OCI-LY3 (cell line): ENCODE measurements around the gene ERBB4.

Experiments used
- H2AFZ ChIP-seq: fragments of 200-600, 300-600 bp; shearing (Covaris generic); 2 replicates; pipeline ENCODE4 v1.6.0; 2014; ENCODE audit warnings: antibody characterized with exemption, low read depth, low read length
- H3K27ac ChIP-seq: fragments of 200-600, 300-600 bp; sonication (generic); 2 replicates; pipeline ENCODE4 v1.5.1; 2014; ENCODE audit warnings: mild to moderate bottlenecking, low read length, moderate library complexity, mixed read lengths
- H3K27me3 ChIP-seq: fragments of 200-600, 300-600 bp; sonication (generic); 2 replicates; pipeline ENCODE4 v1.6.1; 2014; ENCODE audit warnings: low read depth, low read length, mixed read lengths
- H3K36me3 ChIP-seq: fragments of 200-600, 300-600 bp; sonication (generic); replicated peaks from 2 replicates; pipeline ENCODE3; 2014; ENCODE audit warnings: low read depth, low read length, mixed read lengths
- H3K4me1 ChIP-seq: fragments of 300-600, 200-600 bp; sonication (generic); 2 replicates; pipeline ENCODE4 v1.6.1; 2014; ENCODE audit warnings: low read length, mixed read lengths
- H3K4me2 ChIP-seq: fragments of 200-600, 300-600 bp; sonication (generic); 2 replicates; pipeline ENCODE4 v1.6.1; 2014; ENCODE audit warnings: low read length, mixed read lengths
- H3K4me3 ChIP-seq: fragments of 300-600, 200-600 bp; sonication (generic); 2 replicates; pipeline ENCODE4 v1.5.1; 2014; ENCODE audit warnings: antibody characterized with exemption, mild to moderate bottlenecking, low read length, moderate library complexity
- H3K79me2 ChIP-seq: fragments of 300-600, 200-600 bp; shearing (Covaris generic); 2 replicates; pipeline ENCODE4 v1.6.1; 2014; ENCODE audit warnings: mild to moderate bottlenecking, low read length, mixed read lengths
- H3K9ac ChIP-seq: fragments of 300-600, 200-600 bp; shearing (Covaris generic); 2 replicates; pipeline ENCODE4 v1.6.0; 2014; ENCODE audit warnings: mild to moderate bottlenecking, low read length, moderate library complexity
- H3K9me3 ChIP-seq: fragments of 200-600, 300-600 bp; shearing (Covaris generic); 2 replicates; pipeline ENCODE4 v1.6.1; 2014; ENCODE audit warnings: low read length, mixed read lengths; ENCODE audit not compliant: insufficient read depth
- H4K20me1 ChIP-seq: fragments of 200-600, 300-600 bp; sonication (generic); 2 replicates; pipeline ENCODE4 v1.6.1; 2016; ENCODE audit warnings: low read length, mixed read lengths; ENCODE audit not compliant: insufficient read depth
- EZH2phosphoT487 ChIP-seq: fragments of 200-600 bp; shearing (Covaris generic); IDR thresholded peaks from 2 replicates; pipeline ENCODE4 v1.6.1; 2018; ENCODE audit warnings: antibody characterized with exemption, mixed run types, low read depth
- TF ChIP-seq, protein P1 (sequence below): fragments of 200-600, 300-600 bp; sonication (generic); IDR thresholded peaks from 2 replicates; pipeline ENCODE4 v1.5.1; 2014; ENCODE audit warnings: antibody characterized with exemption, low read length, low read depth

The ERBB4 gene

DNA sequence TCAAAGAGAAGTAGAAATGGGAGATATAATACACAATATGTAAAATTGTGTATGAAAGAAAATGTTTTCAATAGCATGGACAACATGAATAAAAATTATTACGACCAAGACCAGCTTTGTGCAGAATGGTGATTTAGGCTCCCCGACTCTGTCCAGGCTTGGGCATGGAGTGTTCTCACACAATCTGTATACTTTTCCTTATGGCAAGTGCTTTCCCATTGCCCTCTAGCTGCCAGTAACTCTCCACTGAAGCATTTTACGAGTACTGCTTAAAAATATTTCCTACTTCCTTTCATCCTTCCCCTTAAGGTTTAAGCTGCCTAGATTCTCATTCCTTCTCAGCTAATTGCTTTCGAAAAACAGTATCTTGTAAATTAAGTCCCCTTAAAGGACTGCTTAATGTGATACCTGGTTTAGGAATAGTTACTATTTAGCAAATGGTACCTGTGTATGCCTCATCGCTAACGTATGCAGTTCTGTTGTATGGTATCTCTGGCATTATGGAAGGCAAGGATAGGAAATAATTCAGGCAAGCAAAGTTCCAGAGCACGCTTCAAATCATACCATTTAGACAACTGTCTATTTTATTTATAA is 714.6 kb downstream of the ERBB4 start:
- Histone ChIP-seq H3K4me1 (no peaks in the 10 kb centered on the region), H3K36me3 (no peaks in the 10 kb centered on the region), H4K20me1 (no peaks in the 10 kb centered on the region), H3K79me2 (no peaks in the 10 kb centered on the region), H3K27me3 (no peaks in the 10 kb centered on the region), H3K4me3 (no peak overlapping the region), H3K9ac (no peak overlapping the region), H3K27ac (no peak overlapping the region), H3K4me2 (no peak overlapping the region), H3K9me3 (no peaks in the 10 kb centered on the region), H2AFZ (no peak overlapping the region)
- no peak for TF ChIP-seq EZH2phosphoT487
- TF ChIP-seq, protein P1, sequence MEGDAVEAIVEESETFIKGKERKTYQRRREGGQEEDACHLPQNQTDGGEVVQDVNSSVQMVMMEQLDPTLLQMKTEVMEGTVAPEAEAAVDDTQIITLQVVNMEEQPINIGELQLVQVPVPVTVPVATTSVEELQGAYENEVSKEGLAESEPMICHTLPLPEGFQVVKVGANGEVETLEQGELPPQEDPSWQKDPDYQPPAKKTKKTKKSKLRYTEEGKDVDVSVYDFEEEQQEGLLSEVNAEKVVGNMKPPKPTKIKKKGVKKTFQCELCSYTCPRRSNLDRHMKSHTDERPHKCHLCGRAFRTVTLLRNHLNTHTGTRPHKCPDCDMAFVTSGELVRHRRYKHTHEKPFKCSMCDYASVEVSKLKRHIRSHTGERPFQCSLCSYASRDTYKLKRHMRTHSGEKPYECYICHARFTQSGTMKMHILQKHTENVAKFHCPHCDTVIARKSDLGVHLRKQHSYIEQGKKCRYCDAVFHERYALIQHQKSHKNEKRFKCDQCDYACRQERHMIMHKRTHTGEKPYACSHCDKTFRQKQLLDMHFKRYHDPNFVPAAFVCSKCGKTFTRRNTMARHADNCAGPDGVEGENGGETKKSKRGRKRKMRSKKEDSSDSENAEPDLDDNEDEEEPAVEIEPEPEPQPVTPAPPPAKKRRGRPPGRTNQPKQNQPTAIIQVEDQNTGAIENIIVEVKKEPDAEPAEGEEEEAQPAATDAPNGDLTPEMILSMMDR = no peak

DNA sequence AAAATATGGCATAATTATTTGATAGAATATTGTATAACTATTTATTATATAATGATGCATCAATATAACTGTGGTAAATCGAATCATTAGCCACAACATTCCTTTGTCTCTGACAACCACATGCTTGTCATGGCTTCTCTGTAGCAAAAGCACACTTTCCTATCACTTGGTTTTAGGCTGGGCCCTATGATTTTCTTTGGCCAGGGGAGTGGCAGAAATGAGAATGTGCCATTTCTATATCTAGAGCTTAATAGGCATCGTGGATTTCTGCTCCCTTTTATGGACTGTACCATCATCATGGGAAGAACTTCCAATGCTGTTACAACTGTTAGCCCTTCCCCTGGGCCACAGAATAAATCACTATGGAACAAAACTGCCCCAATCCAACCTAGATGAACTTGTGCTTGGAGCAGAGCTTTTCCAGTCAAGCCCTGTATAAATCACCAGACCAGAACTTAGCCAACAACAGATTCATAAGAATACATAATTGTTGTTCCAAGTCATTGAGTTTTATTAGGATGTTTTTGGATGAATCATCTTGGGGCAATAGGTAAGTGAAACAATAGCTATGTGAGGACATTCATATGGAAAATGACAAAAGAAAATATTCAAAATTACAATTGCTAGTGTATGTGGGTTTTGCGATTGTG is 715.8 kb downstream of the ERBB4 start:
- no peaks in the 10 kb centered on the region for H3K36me3 ChIP-seq
- no peak overlapping the region for H3K9ac ChIP-seq
- no peaks in the 10 kb centered on the region for H3K79me2 ChIP-seq
- no peak overlapping the region for H3K27ac ChIP-seq
- H3K9me3 ChIP-seq = no peaks in the 10 kb centered on the region
- H3K4me1 ChIP-seq = no peaks in the 10 kb centered on the region
- TF ChIP-seq, protein P1 = no peak
- TF ChIP-seq EZH2phosphoT487 = no peak
- H3K4me2 ChIP-seq = no peak overlapping the region
- no peak overlapping the region for H2AFZ ChIP-seq
- no peak overlapping the region for H3K4me3 ChIP-seq
- no peaks in the 10 kb centered on the region for H3K27me3 ChIP-seq
- H4K20me1 ChIP-seq = no peaks in the 10 kb centered on the region

DNA sequence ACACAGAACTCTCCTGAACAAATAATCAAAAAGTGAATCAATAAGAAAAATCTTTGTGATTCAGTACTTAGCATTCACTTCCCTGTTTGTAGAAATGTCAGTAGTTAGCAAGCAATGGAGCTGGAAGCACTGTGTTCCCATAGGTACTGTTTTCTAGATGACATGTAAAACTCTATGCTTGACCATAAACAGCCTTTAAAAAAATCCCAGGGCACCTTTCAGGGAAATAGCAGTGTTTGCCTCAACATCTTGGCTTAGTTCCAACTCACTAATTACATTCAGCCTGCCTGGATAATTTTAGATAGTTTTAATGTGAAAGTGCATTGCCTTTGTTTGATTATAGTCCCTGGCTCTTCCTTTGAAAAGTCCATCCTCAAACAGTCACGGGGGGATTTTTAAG is 721.8 kb downstream of the ERBB4 start:
- Histone ChIP-seq H3K9ac (no peak overlapping the region), H2AFZ (no peak overlapping the region), H3K4me3 (no peak overlapping the region), H3K27ac (no peak overlapping the region), H3K9me3 (no peaks in the 10 kb centered on the region), H3K4me2 (no peak overlapping the region), H3K36me3 (no peaks in the 10 kb centered on the region), H3K27me3 (no peaks in the 10 kb centered on the region), H3K4me1 (no peaks in the 10 kb centered on the region), H3K79me2 (no peaks in the 10 kb centered on the region), H4K20me1 (no peaks in the 10 kb centered on the region)
- TF ChIP-seq, protein P1 = no peak
- no peak for TF ChIP-seq EZH2phosphoT487

DNA sequence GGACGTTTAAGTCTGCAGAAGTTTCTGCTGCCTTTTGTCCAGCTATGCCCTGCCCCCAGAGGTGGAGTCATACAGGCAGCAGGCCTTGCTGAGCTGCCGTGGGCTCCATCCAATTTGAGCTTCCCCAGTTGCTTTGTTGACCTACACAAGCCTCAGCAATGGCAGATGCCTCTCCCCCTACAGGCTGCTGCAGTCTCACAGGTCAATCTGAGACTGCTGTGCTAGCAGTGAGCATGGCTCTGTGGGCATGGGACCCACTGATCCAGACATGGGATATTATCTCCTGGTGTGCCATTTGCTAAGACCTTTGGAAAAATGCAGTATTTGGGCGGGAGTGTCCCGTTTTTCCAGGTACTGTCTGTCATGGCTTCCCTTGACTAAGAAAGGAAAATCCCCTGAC is 726.0 kb downstream of the ERBB4 start:
- no peaks in the 10 kb centered on the region for H3K27me3 ChIP-seq
- TF ChIP-seq, protein P1 = no peak
- no peak for TF ChIP-seq EZH2phosphoT487
- no peak overlapping the region for H2AFZ ChIP-seq
- H4K20me1 ChIP-seq = no peaks in the 10 kb centered on the region
- H3K9me3 ChIP-seq = no peaks in the 10 kb centered on the region
- H3K9ac ChIP-seq = no peak overlapping the region
- H3K36me3 ChIP-seq = no peaks in the 10 kb centered on the region
- H3K4me3 ChIP-seq = no peak overlapping the region
- no peak overlapping the region for H3K27ac ChIP-seq
- H3K4me2 ChIP-seq = no peak overlapping the region
- no peaks in the 10 kb centered on the region for H3K4me1 ChIP-seq
- no peaks in the 10 kb centered on the region for H3K79me2 ChIP-seq
